Spleen (tissue), 11 donors: ENCODE data around the gene RNF103. TPM values are rescaled to one million over a fixed set of nuclear protein-coding genes. Genes with fewer than 3 reads are reported as not detected.
"Not testable (repeated sequence)": the region's sequence is repeated elsewhere in the genome, so short reads cannot be mapped to it uniquely, and the experiment has no call there.

Experiments used
- DNase-seq: peaks from one replicate; pipeline ENCODE4 v3.0.0-alpha.2; 2020
- H3K27ac ChIP-seq, 8 donors: fragments of 200-600 bp; sonication (generic) in 7 of 8; 1 replicate in 4 of 8; 2 replicates in 4 of 8; pipeline versions ENCODE4 v1.5.0 to v1.8.0; 2016 to 2021; ENCODE audit warnings: inconsistent platforms in 4 of 8, mild to moderate bottlenecking in 4 of 8, moderate library complexity in 1 of 8
- H3K27me3 ChIP-seq, 7 donors: fragments of 200-600 bp; sonication (generic) in 6 of 7; replicated peaks in 1 of 7; 1 replicate in 4 of 7; 2 replicates in 3 of 7; pipeline versions ENCODE4 v1.5.0 to v1.8.0; 2016 to 2021; ENCODE audit warnings: inconsistent platforms in 3 of 7, mild to moderate bottlenecking in 1 of 7
- H3K36me3 ChIP-seq, 6 donors: fragments of 200-600 bp; sonication (generic) in 5 of 6; 1 replicate in 4 of 6; 2 replicates in 2 of 6; pipeline versions ENCODE4 v1.5.0 to v1.8.0; 2016 to 2021; ENCODE audit warnings: inconsistent platforms in 2 of 6
- H3K4me1 ChIP-seq, 6 donors: fragments of 200-600 bp; sonication (generic) in 5 of 6; 1 replicate in 3 of 6; 2 replicates in 3 of 6; pipeline versions ENCODE4 v1.5.0 to v1.8.0; 2016 to 2021; ENCODE audit warnings: inconsistent platforms in 3 of 6
- H3K4me3 ChIP-seq, 8 donors: fragments of 200-600 bp; sonication (generic) in 7 of 8; 1 replicate in 4 of 8; 2 replicates in 4 of 8; pipeline versions ENCODE4 v1.5.0 to v1.8.0; 2016 to 2021; ENCODE audit warnings: inconsistent platforms in 4 of 8, mild to moderate bottlenecking in 4 of 8, moderate library complexity in 2 of 8
- H3K9me3 ChIP-seq, 8 donors: fragments of 200-600 bp; sonication (generic) in 7 of 8; 1 replicate in 4 of 8; 2 replicates in 4 of 8; pipeline versions ENCODE4 v1.5.0 to v1.8.0; 2016 to 2021; ENCODE audit warnings: inconsistent platforms in 4 of 8
- POLR2A ChIP-seq, 3 donors: fragments of 450-650 bp; IDR thresholded peaks; one replicate each; pipeline ENCODE4 v1.5.1; 2017; ENCODE audit warnings: antibody characterized with exemption in 3 of 3, mild to moderate bottlenecking in 1 of 3
- POLR2AphosphoS5 ChIP-seq, 3 donors: sonication (generic); formaldehyde crosslinking; IDR thresholded peaks; one replicate each; pipeline ENCODE4 v1.5.1; 2017; ENCODE audit warnings: antibody characterized with exemption in 3 of 3
- WGBS, 5 donors: extraction: QIAGEN DNeasy Blood & Tissue Kit in 3 of 5; methylation state at CpG; one replicate each; pipeline versions ENCODE4 v1.1.5 to v1.1.7; 2013 to 2018; 5-methylcytosine and 5-hydroxymethylcytosine counted together
- intact Hi-C: fragments of 100-400 bp; cut with DNase I; formaldehyde crosslinking; loops from one replicate; pipeline ENCODE4 v1.15.0; 2023; ENCODE audit warnings: low total_unique reads
- polyA plus RNA-seq, 3 donors: library from polyadenylated mRNA; stranded (reverse); fragments of 200-250 nt; gene quantifications; one replicate each; pipeline ENCODE4 v1.2.1, GENCODE V29; 2013
- total RNA-seq, 7 donors: library from RNA; depleted of rRNA in 3 of 7; stranded (reverse); fragments of >200 nt in 3 of 7; fragmentation: NEBNext Ultra II Directional in 4 of 7; extraction: Animal tissue kit (Norgen Biotek cat#: 25700) in 4 of 7; gene quantifications; one replicate each; pipeline versions ENCODE4 v1.1.0 to v1.2.1, GENCODE V29; 2016 to 2021
- TF ChIP-seq, protein P1 (sequence below), 11 experiments: fragments of 200-600 bp in 7 of 11; fragments of 450-650 bp in 4 of 11; sonication (generic) in 4 of 11; IDR thresholded peaks in 8 of 11; conservative IDR thresholded peaks in 3 of 11; 1 replicate in 7 of 11; 2 replicates in 4 of 11; pipeline versions ENCODE4 v1.4.0 to v1.8.0; 2016 to 2021; ENCODE audit warnings: antibody characterized with exemption in 11 of 11, inconsistent platforms in 4 of 11, mild to moderate bottlenecking in 1 of 11
- donor health status: healthy with polysubstance abuse.
- donor health status: DM: no; HTN: no; CAD: no; lungs with moderate emphysema.
- donor health status: DM: no; HTN: no; CAD: no.
- donor health status: Bipolar disorder and iron deficiency.
- donor health status: healthy.
- donor health status: DM: no; HTN: no; CAD: no.
- donor health status: DM: yes; HTN: yes; CAD: no.

RNF103 gene
- total and polyA plus RNA-seq, 10 donors: 9.1 to 34.7 (median 23.1) TPM

DNA sequence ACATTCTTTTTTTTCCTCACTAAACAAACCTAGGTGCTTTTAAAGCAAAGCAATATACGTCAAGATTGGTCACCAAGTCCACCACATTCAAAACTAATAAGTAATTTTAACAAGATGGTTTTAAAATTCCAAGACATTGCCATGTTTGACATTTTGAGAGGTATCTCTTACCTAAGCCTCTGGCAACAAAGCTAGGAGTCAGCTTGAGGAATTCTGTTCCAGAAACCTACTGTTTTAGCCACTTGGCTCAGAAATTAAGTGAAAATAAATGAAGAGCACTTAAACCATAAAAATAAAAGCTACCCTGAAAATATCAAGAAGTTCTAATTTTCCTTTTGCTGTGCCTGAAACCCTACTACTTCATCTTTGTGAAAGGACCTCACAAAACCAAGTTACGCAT lies 30.4 kb downstream of the RNF103 start:
- H3K4me1 ChIP-seq: no peaks in the 10 kb centered on the region
- no peak overlapping the region for H3K4me3 ChIP-seq
- no peak overlapping the region for H3K27ac ChIP-seq
- DNase-seq: no peak
- 87 to 100% (median 96%) methylated on average over 2 of the region's 2 CpGs for WGBS, 5 donors
- no peak for TF ChIP-seq POLR2A (IDR thresholded peaks at IDR 0.05)
- TF ChIP-seq, protein P1, sequence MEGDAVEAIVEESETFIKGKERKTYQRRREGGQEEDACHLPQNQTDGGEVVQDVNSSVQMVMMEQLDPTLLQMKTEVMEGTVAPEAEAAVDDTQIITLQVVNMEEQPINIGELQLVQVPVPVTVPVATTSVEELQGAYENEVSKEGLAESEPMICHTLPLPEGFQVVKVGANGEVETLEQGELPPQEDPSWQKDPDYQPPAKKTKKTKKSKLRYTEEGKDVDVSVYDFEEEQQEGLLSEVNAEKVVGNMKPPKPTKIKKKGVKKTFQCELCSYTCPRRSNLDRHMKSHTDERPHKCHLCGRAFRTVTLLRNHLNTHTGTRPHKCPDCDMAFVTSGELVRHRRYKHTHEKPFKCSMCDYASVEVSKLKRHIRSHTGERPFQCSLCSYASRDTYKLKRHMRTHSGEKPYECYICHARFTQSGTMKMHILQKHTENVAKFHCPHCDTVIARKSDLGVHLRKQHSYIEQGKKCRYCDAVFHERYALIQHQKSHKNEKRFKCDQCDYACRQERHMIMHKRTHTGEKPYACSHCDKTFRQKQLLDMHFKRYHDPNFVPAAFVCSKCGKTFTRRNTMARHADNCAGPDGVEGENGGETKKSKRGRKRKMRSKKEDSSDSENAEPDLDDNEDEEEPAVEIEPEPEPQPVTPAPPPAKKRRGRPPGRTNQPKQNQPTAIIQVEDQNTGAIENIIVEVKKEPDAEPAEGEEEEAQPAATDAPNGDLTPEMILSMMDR (IDR thresholded peaks at IDR 0.05 in 8 of 11, conservative IDR thresholded peaks at IDR 0.05 in 3 of 11): no peak
- TF ChIP-seq POLR2AphosphoS5 (IDR thresholded peaks at IDR 0.05): no peak
- H3K27me3 ChIP-seq: no peaks in the 10 kb centered on the region
- peaks cover 0 to 6% (median 0%) of the 10 kb centered on the region in 8 donors for H3K9me3 ChIP-seq
- intact Hi-C loops: no loop called here
- H3K36me3 ChIP-seq: no peaks in the 10 kb centered on the region

DNA sequence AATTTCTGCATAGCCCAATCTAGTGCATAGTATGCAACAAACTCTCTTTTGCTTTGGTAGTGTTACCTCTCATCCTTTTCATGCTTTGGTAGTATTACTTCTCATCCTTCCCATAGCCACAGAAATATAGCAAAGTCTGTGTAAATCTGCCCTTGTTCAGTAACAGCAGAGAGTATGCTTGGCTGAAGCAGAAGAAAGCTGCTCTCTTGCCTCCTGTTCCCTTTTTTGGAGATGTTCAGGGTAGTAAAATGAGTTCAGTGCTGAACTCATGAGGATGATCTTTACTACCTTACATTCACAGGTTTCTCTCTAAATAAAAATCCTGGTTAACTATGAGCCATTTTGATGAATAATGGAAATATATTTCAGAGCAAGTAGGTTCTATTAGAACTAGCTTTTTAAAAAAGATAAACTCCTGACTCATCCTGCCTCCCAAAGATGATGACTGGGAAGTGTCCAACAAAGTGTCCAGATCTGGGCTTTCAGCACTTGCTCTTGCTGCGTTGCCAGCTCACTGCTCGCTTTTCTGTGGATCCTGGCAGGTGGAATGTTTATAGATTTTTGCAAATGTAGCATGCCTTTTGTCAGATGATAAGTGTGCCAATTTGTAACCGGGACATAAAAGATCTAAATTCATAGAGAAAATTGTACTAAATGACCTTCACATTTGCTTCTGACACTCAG lies 31.0 kb downstream of the RNF103 start:
- TF ChIP-seq POLR2A (IDR thresholded peaks at IDR 0.05) (no peak), POLR2AphosphoS5 (IDR thresholded peaks at IDR 0.05) (no peak)
- TF ChIP-seq, protein P1 (IDR thresholded peaks at IDR 0.05 in 8 of 11, conservative IDR thresholded peaks at IDR 0.05 in 3 of 11): no peak
- intact Hi-C loops: no loop called here
- H3K4me3 ChIP-seq: no peak overlapping the region
- WGBS, 5 donors: 82 to 92% (median 88%) methylated on average over 3 of the region's 3 CpGs
- H3K9me3 ChIP-seq: peaks cover 0 to 6% (median 0%) of the 10 kb centered on the region in 8 donors
- H3K27ac ChIP-seq: no peak overlapping the region
- no peak for DNase-seq
- H3K4me1 ChIP-seq: no peaks in the 10 kb centered on the region
- no peaks in the 10 kb centered on the region for H3K36me3 ChIP-seq
- H3K27me3 ChIP-seq: no peaks in the 10 kb centered on the region

DNA sequence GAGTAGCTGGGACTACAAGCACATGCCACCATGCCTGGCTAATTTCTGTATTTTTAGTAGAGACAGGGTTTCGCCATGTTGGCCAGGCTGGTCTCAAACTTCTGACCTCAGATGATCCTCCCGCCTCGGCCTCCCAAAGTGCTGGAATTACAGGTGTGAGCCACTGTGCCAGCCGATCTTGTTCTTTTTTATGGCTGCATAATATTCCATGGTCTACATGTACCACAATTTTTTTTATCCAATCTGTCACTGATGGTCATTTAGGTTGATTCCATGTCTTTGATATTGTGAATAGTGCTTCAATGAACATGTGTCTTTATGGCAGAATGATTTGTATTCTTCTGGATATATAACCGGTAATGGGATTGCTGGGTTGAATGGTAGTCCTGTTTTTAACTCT lies 34.0 kb downstream of the RNF103 start:
- H3K4me3 ChIP-seq, H3K27ac ChIP-seq, H3K9me3 ChIP-seq, H3K27me3 ChIP-seq, H3K4me1 ChIP-seq, H3K36me3 ChIP-seq, intact Hi-C loops, DNase-seq: not testable (repeated sequence)
- 95 to 99% (median 96%) methylated on average over 5 of the region's 5 CpGs for WGBS, 5 donors

DNA sequence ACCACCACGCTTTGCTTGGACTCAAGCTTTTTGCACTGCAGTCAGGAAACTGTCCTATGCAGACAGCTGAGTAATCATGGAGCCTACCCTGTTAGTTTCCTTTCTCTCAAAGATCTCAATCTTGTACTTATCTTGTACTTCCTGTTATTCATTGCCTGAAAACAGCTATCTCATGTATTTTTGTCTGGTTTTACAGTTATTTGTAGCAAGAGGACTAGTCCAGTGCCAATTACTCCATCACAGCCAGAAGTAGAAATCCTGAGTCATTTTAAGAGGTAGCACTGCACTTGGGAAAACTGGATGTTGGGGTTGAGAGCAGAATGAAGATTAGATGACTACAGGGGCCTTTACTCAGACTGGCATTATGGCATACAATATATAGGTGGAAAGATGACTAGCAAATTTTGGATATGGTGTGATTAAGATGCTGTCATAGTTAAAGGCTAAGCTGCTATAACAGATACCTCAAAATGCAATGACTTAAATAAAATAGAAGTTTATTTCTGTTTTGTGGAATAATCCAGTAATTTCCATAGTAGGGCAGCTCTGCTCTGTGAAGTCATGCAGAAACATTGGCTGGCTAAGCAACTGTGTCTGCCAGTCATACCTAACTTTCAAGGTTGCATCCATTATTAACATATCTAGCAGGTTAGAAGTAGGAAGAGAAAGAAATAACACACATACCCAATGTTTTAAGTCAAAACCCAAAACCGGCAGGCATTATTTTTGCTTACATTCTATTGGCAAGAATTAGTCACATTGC lies 39.3 kb downstream of the RNF103 start:
- 40 to 57% (median 45%) methylated on average over 2 of the region's 2 CpGs for WGBS, 5 donors
- H3K4me1 ChIP-seq: peaks cover 0 to 16% (median 9%) of the 10 kb centered on the region in 6 donors
- H3K36me3 ChIP-seq: no peaks in the 10 kb centered on the region
- no peak overlapping the region for H3K4me3 ChIP-seq
- no peaks in the 10 kb centered on the region for H3K27me3 ChIP-seq
- H3K9me3 ChIP-seq: no peaks in the 10 kb centered on the region
- H3K27ac ChIP-seq: peak overlapping the region; percentile 22 to 72 (median 53)
- intact Hi-C loops: no loop called here
- TF ChIP-seq POLR2A (IDR thresholded peaks at IDR 0.05) (no peak), POLR2AphosphoS5 (IDR thresholded peaks at IDR 0.05) (no peak)
- TF ChIP-seq, protein P1 (IDR thresholded peaks at IDR 0.05 in 8 of 11, conservative IDR thresholded peaks at IDR 0.05 in 3 of 11): no peak
- DNase-seq: no peak
